Endothelial cell of umbilical vein (primary cell): ENCODE results near the gene TRPC1. TPM values are rescaled to one million over a fixed set of nuclear protein-coding genes. Genes with fewer than 3 reads are reported as not detected.

Experiments used
- BruUV-seq: library from RNA; stranded (reverse); fragments of 400-500 nt; replicated peaks from 2 replicates; lab custom pipeline; 2021; lab: Mats Ljungman, UMichigan
- CTCF ChIA-PET: fragments of 300-600, 350-600 bp; sonication (Branson Sonifier 250); formaldehyde crosslinking; loops from one replicate; lab custom pipeline; 2021; ENCODE audit warnings: antibody characterized with exemption, inconsistent platforms; lab: Charles Lee
- POLR2A ChIA-PET: fragments of 300-600, 350-600 bp; sonication (Branson Sonifier 250); formaldehyde crosslinking; loops from one replicate; lab custom pipeline; 2021; ENCODE audit warnings: antibody characterized with exemption, inconsistent platforms; lab: Charles Lee
- DNase-seq: peaks from one replicate; pipeline ENCODE4 v3.0.0-alpha.2; 2011; ENCODE audit warnings: low read depth, low spot score
- FAIRE-seq: peaks from 2 replicates; lab custom pipeline; 2011; peaks lifted over from hg19 to GRCh38; lab: Jason Lieb, UNC
- H2AFZ ChIP-seq: 2 replicates; pipeline ENCODE4 v1.6.0; 2012; ENCODE audit warnings: low read depth, low read length, control low read depth, inconsistent platforms
- H3K27ac ChIP-seq: 2 replicates; pipeline ENCODE4 v1.5.1; 2011; ENCODE audit warnings: low read depth, mild to moderate bottlenecking, control low read depth, low read length, moderate library complexity; ENCODE audit not compliant: insufficient read depth
- H3K27me3 ChIP-seq, 2 experiments: 2 replicates each; pipeline versions ENCODE4 v1.6.0 to v1.6.1; 2011; ENCODE audit warnings: low read length in 2 of 2, mixed read lengths in 1 of 2; ENCODE audit not compliant: control insufficient read depth in 2 of 2, insufficient read depth in 2 of 2
- H3K36me3 ChIP-seq, 2 experiments: 2 replicates in 1 of 2; 3 replicates in 1 of 2; pipeline ENCODE4 v1.5.1; 2011; ENCODE audit warnings: low read length in 2 of 2, mild to moderate bottlenecking in 1 of 2, moderate library complexity in 1 of 2; ENCODE audit not compliant: control insufficient read depth in 2 of 2, insufficient read depth in 2 of 2; ENCODE audit errors: extremely low read depth in 1 of 2
- H3K4me1 ChIP-seq: 3 replicates; pipeline ENCODE4 v1.5.1; 2011; ENCODE audit warnings: mild to moderate bottlenecking, low read length; ENCODE audit not compliant: control insufficient read depth, insufficient read depth; ENCODE audit errors: extremely low read depth
- H3K4me2 ChIP-seq: 2 replicates; pipeline ENCODE4 v1.6.1; 2011; ENCODE audit warnings: low read length, control low read depth, mixed read lengths; ENCODE audit not compliant: insufficient read depth
- H3K4me3 ChIP-seq, 3 experiments: fragments of 200-600 bp in 1 of 3; sonication (generic), shearing (Covaris generic) in 1 of 3; replicated peaks in 1 of 3; 2 replicates each; pipeline ENCODE4 v1.5.1; 2011 to 2016; ENCODE audit warnings: control low read depth in 3 of 3, low read length in 3 of 3, mild to moderate bottlenecking in 2 of 3, inconsistent platforms in 1 of 3, low read depth in 1 of 3, moderate library complexity in 1 of 3; ENCODE audit not compliant: insufficient read depth in 1 of 3
- H3K79me2 ChIP-seq: 2 replicates; pipeline ENCODE4 v1.6.0; 2012; ENCODE audit warnings: low read length, inconsistent platforms; ENCODE audit not compliant: control insufficient read depth, insufficient read depth
- H3K9ac ChIP-seq: replicated peaks from 2 replicates; pipeline ENCODE3; 2011; ENCODE audit warnings: low read length, control low read depth; ENCODE audit not compliant: insufficient read depth; ENCODE audit errors: extremely low read depth
- H3K9me1 ChIP-seq: replicated peaks from 3 replicates; pipeline ENCODE4 v1.6.0; 2011; ENCODE audit warnings: mild to moderate bottlenecking, low read length; ENCODE audit not compliant: control insufficient read depth, insufficient read depth; ENCODE audit errors: extremely low read depth
- H3K9me3 ChIP-seq: replicated peaks from 2 replicates; pipeline ENCODE4 v1.5.1; 2012; ENCODE audit warnings: low read length, inconsistent platforms; ENCODE audit not compliant: control insufficient read depth, insufficient read depth
- H4K20me1 ChIP-seq: replicated peaks from 2 replicates; pipeline ENCODE3; 2011; ENCODE audit warnings: mild to moderate bottlenecking, low read length; ENCODE audit not compliant: control insufficient read depth, insufficient read depth; ENCODE audit errors: extremely low read depth
- EZH2 ChIP-seq: IDR thresholded peaks from 2 replicates; pipeline ENCODE4 v1.6.1; 2012; ENCODE audit warnings: borderline replicate concordance, low read depth, mild to moderate bottlenecking, moderate library complexity, low read length, inconsistent platforms; ENCODE audit not compliant: severe bottlenecking
- FOS ChIP-seq: IDR thresholded peaks from 2 replicates; pipeline ENCODE4 v1.6.1; 2011; ENCODE audit warnings: mild to moderate bottlenecking, low read length, moderate library complexity, borderline replicate concordance; ENCODE audit not compliant: insufficient read depth
- GATA2 ChIP-seq: IDR thresholded peaks from 2 replicates; pipeline ENCODE4 v1.7.0; 2011; ENCODE audit warnings: low read depth, mild to moderate bottlenecking, moderate library complexity, mixed read lengths, low read length; ENCODE audit not compliant: insufficient read length, insufficient read depth
- JUN ChIP-seq: IDR thresholded peaks from 2 replicates; pipeline ENCODE4 v1.6.1; 2011; ENCODE audit warnings: borderline replicate concordance, low read depth; ENCODE audit not compliant: insufficient read length, insufficient read depth
- MYC ChIP-seq: IDR thresholded peaks from one replicate; pipeline ENCODE4 v1.6.1; 2011; ENCODE audit warnings: mild to moderate bottlenecking, low read depth, low read length
- POLR2A ChIP-seq: IDR thresholded peaks from 2 replicates; pipeline ENCODE4 v1.6.1; 2012; ENCODE audit warnings: low read depth, mild to moderate bottlenecking, control low read depth, low read length
- POLR2AphosphoS5 ChIP-seq: IDR thresholded peaks from 2 replicates; pipeline ENCODE4 v1.6.1; 2012; ENCODE audit warnings: low read depth, mild to moderate bottlenecking, control low read depth, low read length, moderate library complexity; ENCODE audit not compliant: insufficient read depth
- dilution Hi-C: fragments of 300-500 bp; cut with MboI; formaldehyde crosslinking; loops from one replicate; pipeline ENCODE4 v1.15.0; 2019; ENCODE audit warnings: low sequenced_read_pairs; ENCODE audit not compliant: extremely low pct_ligation_motif_present
- intact Hi-C: fragments of 100-400 bp; cut with micrococcal nuclease; formaldehyde crosslinking; loops from one replicate; pipeline ENCODE4 v1.10.0; 2022
- polyA plus RNA-seq, 4 experiments: library from polyadenylated mRNA; depleted of rRNA in 3 of 4; stranded (reverse) in 3 of 4; unstranded in 1 of 4; fragments of >200 nt; gene quantifications; 2 replicates each; pipeline versions ENCODE4 v1.2.1 to v1.2.3, GENCODE V29; 2011 to 2012; ENCODE audit warnings: missing spikeins in 1 of 4
- total RNA-seq: library from RNA; stranded (reverse); gene quantifications from 2 replicates; pipeline ENCODE4 v1.2.3, GENCODE V29; 2021
- TF ChIP-seq, protein P1 (sequence below): IDR thresholded peaks from 2 replicates; pipeline ENCODE4 v1.6.1; 2011; ENCODE audit not compliant: insufficient read depth, insufficient read length
- TF ChIP-seq, protein P2 (sequence below), 2 donors: IDR thresholded peaks; 1 replicate in 1 of 2; 2 replicates in 1 of 2; pipeline ENCODE4 v1.5.1; 2011; ENCODE audit warnings: low read length in 2 of 2, mild to moderate bottlenecking in 2 of 2, moderate library complexity in 2 of 2, control low read depth in 1 of 2, inconsistent platforms in 1 of 2, low read depth in 1 of 2; ENCODE audit not compliant: insufficient read depth in 1 of 2; ENCODE audit errors: extremely low read depth in 1 of 2

The TRPC1 gene
- total and polyA plus RNA-seq, 2 donors (not counting 3 experiments of a cell fraction or from before 2014, with no cell fraction given): 3.5 to 5.9 TPM

DNA sequence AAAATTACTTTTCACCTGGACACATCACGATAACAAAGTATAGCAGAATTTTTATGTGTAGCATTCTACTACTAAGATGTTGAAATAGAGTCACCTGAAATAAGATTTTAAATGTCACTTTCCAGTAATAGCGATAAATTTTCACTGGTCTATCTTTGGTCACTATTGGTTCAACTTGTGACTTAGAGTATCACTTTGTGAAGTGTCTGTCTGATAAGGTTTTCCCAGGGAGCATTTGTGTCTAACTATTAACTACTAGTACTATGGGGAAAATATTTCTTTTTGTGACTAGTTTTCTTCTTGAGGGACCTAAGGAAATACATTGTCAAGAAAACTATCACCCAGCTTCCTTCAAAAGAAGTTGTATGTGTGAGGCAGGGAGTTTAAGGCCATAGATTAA lies 11.0 kb downstream of the TRPC1 start:
- no peak for DNase-seq
- POLR2A ChIA-PET: no interaction called here

More for the DNA sequence above, 11.0 kb downstream of the TRPC1 start:
- Histone ChIP-seq H3K36me3 (no peaks in the 10 kb centered on the region), H3K27me3 (no peaks in the 10 kb centered on the region), H3K4me2 (no peak overlapping the region), H3K4me1 (no peaks in the 10 kb centered on the region), H3K4me3 (no peak overlapping the region), H2AFZ (no peak overlapping the region), H3K9me1 (no peaks in the 10 kb centered on the region), H3K79me2 (no peaks in the 10 kb centered on the region), H3K9me3 (no peaks in the 10 kb centered on the region), H4K20me1 (no peaks in the 10 kb centered on the region), H3K9ac (no peak overlapping the region), H3K27ac (no peak overlapping the region)
- FAIRE-seq: no peak
- CTCF ChIA-PET: no interaction called here
- dilution Hi-C loops: no loop called here
- TF ChIP-seq, protein P1, sequence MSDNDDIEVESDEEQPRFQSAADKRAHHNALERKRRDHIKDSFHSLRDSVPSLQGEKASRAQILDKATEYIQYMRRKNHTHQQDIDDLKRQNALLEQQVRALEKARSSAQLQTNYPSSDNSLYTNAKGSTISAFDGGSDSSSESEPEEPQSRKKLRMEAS: no peak
- TF ChIP-seq POLR2A (no peak), FOS (no peak), JUN (no peak), POLR2AphosphoS5 (no peak), EZH2 (no peak), MYC (no peak), GATA2 (no peak)
- TF ChIP-seq, protein P2, sequence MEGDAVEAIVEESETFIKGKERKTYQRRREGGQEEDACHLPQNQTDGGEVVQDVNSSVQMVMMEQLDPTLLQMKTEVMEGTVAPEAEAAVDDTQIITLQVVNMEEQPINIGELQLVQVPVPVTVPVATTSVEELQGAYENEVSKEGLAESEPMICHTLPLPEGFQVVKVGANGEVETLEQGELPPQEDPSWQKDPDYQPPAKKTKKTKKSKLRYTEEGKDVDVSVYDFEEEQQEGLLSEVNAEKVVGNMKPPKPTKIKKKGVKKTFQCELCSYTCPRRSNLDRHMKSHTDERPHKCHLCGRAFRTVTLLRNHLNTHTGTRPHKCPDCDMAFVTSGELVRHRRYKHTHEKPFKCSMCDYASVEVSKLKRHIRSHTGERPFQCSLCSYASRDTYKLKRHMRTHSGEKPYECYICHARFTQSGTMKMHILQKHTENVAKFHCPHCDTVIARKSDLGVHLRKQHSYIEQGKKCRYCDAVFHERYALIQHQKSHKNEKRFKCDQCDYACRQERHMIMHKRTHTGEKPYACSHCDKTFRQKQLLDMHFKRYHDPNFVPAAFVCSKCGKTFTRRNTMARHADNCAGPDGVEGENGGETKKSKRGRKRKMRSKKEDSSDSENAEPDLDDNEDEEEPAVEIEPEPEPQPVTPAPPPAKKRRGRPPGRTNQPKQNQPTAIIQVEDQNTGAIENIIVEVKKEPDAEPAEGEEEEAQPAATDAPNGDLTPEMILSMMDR (IDR thresholded peaks at IDR 0.05; ENCODE audit: extremely low read depth in 1 of 2, insufficient read depth in 1 of 2, low read depth in 1 of 2, low read length in 2 of 2): no peak
- intact Hi-C loops: no loop called here
- no TSS peak for BruUV-seq
